OCI-LY7 (cell line): ENCODE results near the gene ARMC9. TPM values are rescaled to one million over a fixed set of nuclear protein-coding genes. Genes with fewer than 3 reads are reported as not detected.

Source experiments
- BruUV-seq: library from RNA; stranded (reverse); fragments of 400-500 nt; replicated peaks from 2 replicates; lab custom pipeline; 2021; lab: Mats Ljungman, UMichigan
- CTCF ChIA-PET: fragments of 300-600 bp; sonication (Branson Sonifier 250); formaldehyde crosslinking; loops from one replicate; lab custom pipeline; 2022; ENCODE audit warnings: antibody characterized with exemption; ENCODE audit not compliant: unreplicated experiment; lab: Charles Lee
- POLR2A ChIA-PET: fragments of 300-600 bp; sonication (Branson Sonifier 250); formaldehyde crosslinking; loops from one replicate; lab custom pipeline; 2022; ENCODE audit warnings: antibody characterized with exemption; lab: Charles Lee
- DNase-seq: peaks from one replicate; pipeline ENCODE4 v3.0.0-alpha.2; 2015; ENCODE audit warnings: low spot score
- H2AFZ ChIP-seq: fragments of 200-600 bp; sonication (generic), shearing (Covaris generic); 2 replicates; pipeline ENCODE4 v1.6.1; 2014; ENCODE audit warnings: mild to moderate bottlenecking, antibody characterized with exemption, low read length, moderate library complexity
- H3K27ac ChIP-seq: fragments of 200-600 bp; sonication (generic); 2 replicates; pipeline ENCODE4 v1.5.1; 2014; ENCODE audit warnings: mixed run types, low read depth, mild to moderate bottlenecking, moderate library complexity, low read length, inconsistent platforms; ENCODE audit not compliant: poor library complexity, severe bottlenecking
- H3K36me3 ChIP-seq: fragments of 200-600 bp; sonication (generic); 2 replicates; pipeline ENCODE4 v1.6.1; 2014; ENCODE audit warnings: mild to moderate bottlenecking, antibody characterized with exemption, low read length, moderate library complexity, mixed read lengths; ENCODE audit not compliant: insufficient read depth
- H3K4me1 ChIP-seq: fragments of 200-600 bp; sonication (generic); 2 replicates; pipeline ENCODE4 v1.5.1; 2014; ENCODE audit warnings: mild to moderate bottlenecking, low read length; ENCODE audit not compliant: insufficient read depth, poor library complexity, severe bottlenecking
- H3K4me2 ChIP-seq: fragments of 200-600 bp; sonication (generic); 2 replicates; pipeline ENCODE4 v1.6.1; 2014; ENCODE audit warnings: mild to moderate bottlenecking, low read length
- H3K4me3 ChIP-seq: fragments of 200-600 bp; sonication (generic); 2 replicates; pipeline ENCODE4 v1.5.1; 2014; ENCODE audit warnings: mild to moderate bottlenecking, low read depth, low read length; ENCODE audit not compliant: poor library complexity, severe bottlenecking
- H3K79me2 ChIP-seq: fragments of 200-600 bp; sonication (generic); 2 replicates; pipeline ENCODE4 v1.6.1; 2016; ENCODE audit warnings: low read depth, mild to moderate bottlenecking, low read length, moderate library complexity, mixed read lengths; ENCODE audit not compliant: insufficient read depth
- H3K9me2 ChIP-seq: fragments of 200-600 bp; sonication (generic); 2 replicates; pipeline ENCODE4 v1.6.1; 2016; ENCODE audit warnings: mild to moderate bottlenecking, low read length, mixed read lengths; ENCODE audit not compliant: insufficient read depth
- H3K9me3 ChIP-seq: fragments of 200-600 bp; sonication (generic); 2 replicates; pipeline ENCODE4 v1.6.1; 2014; ENCODE audit warnings: mild to moderate bottlenecking, mixed run types, low read length, mixed read lengths
- H4K20me1 ChIP-seq: fragments of 200-600 bp; sonication (generic); 2 replicates; pipeline ENCODE4 v1.6.1; 2014; ENCODE audit warnings: mild to moderate bottlenecking, antibody characterized with exemption, low read length, moderate library complexity, mixed read lengths; ENCODE audit not compliant: insufficient read depth
- CTCF ChIP-seq: fragments of 200-600 bp; sonication (generic); conservative IDR thresholded peaks from 2 replicates; pipeline ENCODE4 v1.5.1; 2014; ENCODE audit warnings: mild to moderate bottlenecking, antibody characterized with exemption, low read length, moderate library complexity, mixed read lengths
- EZH2phosphoT487 ChIP-seq: fragments of 200-600 bp; sonication (generic); IDR thresholded peaks from 2 replicates; pipeline ENCODE4 v1.6.1; 2018; ENCODE audit warnings: low read depth, borderline replicate concordance, mild to moderate bottlenecking, mixed run types, antibody characterized with exemption, low read length, moderate library complexity, mixed read lengths
- intact Hi-C: fragments of 100-400 bp; cut with micrococcal nuclease; formaldehyde crosslinking; loops from one replicate; pipeline ENCODE4 v1.10.0; 2022; ENCODE audit not compliant: unreplicated experiment
- total RNA-seq, 2 experiments: library from RNA; depleted of rRNA in 1 of 2; stranded (reverse); fragments of >200 nt in 1 of 2; shearing (Covaris generic) in 1 of 2; gene quantifications; 2 replicates each; pipeline ENCODE4 v1.2.3, GENCODE V29; 2014 to 2022

The ARMC9 gene
- total RNA-seq, 2 experiments from 2014 or later: 6.6 to 12.2 TPM

GRCh38 chr2:231228974-231229529, 30.6 kb downstream of the ARMC9 start:
- H3K27ac ChIP-seq: peak overlapping the region; percentile 66
- peak; percentile 10 for DNase-seq
- no peaks in the 10 kb centered on the region for H3K9me2 ChIP-seq
- H3K79me2 ChIP-seq: no peaks in the 10 kb centered on the region
- H2AFZ ChIP-seq: peak overlapping the region; percentile 47; the same call in 1 of the 2 replicates
- no TSS peak for BruUV-seq
- TF ChIP-seq EZH2phosphoT487: no peak
- no peak for TF ChIP-seq CTCF
- POLR2A ChIA-PET: interaction anchor here (0.7 to 3.8 kb wide), 7 partner anchors 17 to 356 kb away, joined by 3 to 15 read pairs (median 3); no protein-coding TSS in a partner anchor
- H3K4me3 ChIP-seq: peak overlapping the region; percentile 20
- H3K9me3 ChIP-seq: no peaks in the 10 kb centered on the region
- no peaks in the 10 kb centered on the region for H4K20me1 ChIP-seq
- peaks cover 43% of the 10 kb centered on the region for H3K4me1 ChIP-seq
- intact Hi-C loops: loop anchor here (5.0 to 10.0 kb wide), 3 partner anchors 68 to 336 kb away; no protein-coding TSS in a partner anchor
- H3K36me3 ChIP-seq: no peaks in the 10 kb centered on the region
- H3K4me2 ChIP-seq: peak overlapping the region; percentile 73
- CTCF ChIA-PET: interaction anchor here (0.5 to 2.1 kb wide), 2 partner anchors 171 to 236 kb away, joined by 3 to 12 read pairs; no protein-coding TSS in a partner anchor

- no peak for DNase-seq
- no peak overlapping the region for H3K4me2 ChIP-seq
- BruUV-seq: no TSS peak
- H2AFZ ChIP-seq: no peak overlapping the region
- no peak overlapping the region for H3K4me3 ChIP-seq
- intact Hi-C loops: no loop called here
- H3K79me2 ChIP-seq: no peaks in the 10 kb centered on the region
- TF ChIP-seq CTCF: no peak
- TF ChIP-seq EZH2phosphoT487: no peak
- H3K4me1 ChIP-seq: peaks cover 11% of the 10 kb centered on the region
- H4K20me1 ChIP-seq: no peaks in the 10 kb centered on the region
- H3K36me3 ChIP-seq: no peaks in the 10 kb centered on the region
- H3K9me3 ChIP-seq: no peaks in the 10 kb centered on the region
- H3K9me2 ChIP-seq: no peaks in the 10 kb centered on the region
- ChIA-PET POLR2A (no interaction called here), CTCF (no interaction called here)
- H3K27ac ChIP-seq: no peak overlapping the region
Observed at GRCh38 chr2:231235217-231235616, 36.8 kb downstream of the ARMC9 start.

GRCh38 chr2:231238689-231239088, 40.3 kb downstream of the ARMC9 start:
- no peaks in the 10 kb centered on the region for H3K9me2 ChIP-seq
- POLR2A ChIA-PET: interaction anchor here (0.6 kb wide), 1 partner anchor 18 kb away, joined by 3 read pairs; no protein-coding TSS in a partner anchor

More at GRCh38 chr2:231238689-231239088, 40.3 kb downstream of the ARMC9 start:
- H3K4me3 ChIP-seq: no peak overlapping the region
- no peaks in the 10 kb centered on the region for H3K9me3 ChIP-seq
- no peaks in the 10 kb centered on the region for H3K4me1 ChIP-seq
- H3K4me2 ChIP-seq: no peak overlapping the region
- intact Hi-C loops: no loop called here
- H3K27ac ChIP-seq: no peak overlapping the region
- DNase-seq: no peak
- no peaks in the 10 kb centered on the region for H3K79me2 ChIP-seq
- no peak overlapping the region for H2AFZ ChIP-seq
- H3K36me3 ChIP-seq: no peaks in the 10 kb centered on the region
- TF ChIP-seq CTCF (no peak), EZH2phosphoT487 (no peak)
- H4K20me1 ChIP-seq: no peaks in the 10 kb centered on the region
- BruUV-seq: no TSS peak
- CTCF ChIA-PET: no interaction called here
